HUES48 (cell line): ENCODE data around the gene NIN.

Source experiments
- H3K27ac ChIP-seq: one replicate; pipeline ENCODE4 v1.7.0; 2013; ENCODE audit warnings: low read depth, low read length, inconsistent platforms
- H3K27me3 ChIP-seq: 2 replicates; pipeline ENCODE4 v1.6.1; 2013; ENCODE audit warnings: mild to moderate bottlenecking, low read length; ENCODE audit not compliant: control insufficient read depth, insufficient read depth
- H3K36me3 ChIP-seq: 2 replicates; pipeline ENCODE4 v1.6.1; 2013; ENCODE audit warnings: low read length; ENCODE audit not compliant: control insufficient read depth, insufficient read depth
- H3K4me1 ChIP-seq: 2 replicates; pipeline ENCODE4 v1.6.1; 2013; ENCODE audit warnings: mild to moderate bottlenecking, low read length; ENCODE audit not compliant: control insufficient read depth, insufficient read depth
- H3K4me3 ChIP-seq: 2 replicates; pipeline ENCODE4 v1.5.1; 2013; ENCODE audit warnings: mild to moderate bottlenecking, low read depth, low read length
- H3K9ac ChIP-seq: 2 replicates; pipeline ENCODE4 v1.6.1; 2013; ENCODE audit warnings: mild to moderate bottlenecking, low read depth, low read length, moderate library complexity
- H3K9me3 ChIP-seq: 2 replicates; pipeline ENCODE4 v1.6.1; 2013; ENCODE audit warnings: low read length; ENCODE audit not compliant: control insufficient read depth, insufficient read depth

NIN gene

GRCh38 chr14:50830932-50831725, at the start of gene NIN:
TSS of gene NIN (minus strand) at chr14:50831162. CDS start at chr14:50822056, 9,106 bp downstream.
- H3K4me3 ChIP-seq = peak within 1 kb of the TSS; percentile 76

GRCh38 chr14:50875359-50876070, 44.6 kb upstream of the NIN start:
- H3K27ac ChIP-seq = no peak overlapping the region
- H3K36me3 ChIP-seq = no peaks in the 10 kb centered on the region
- H3K4me3 ChIP-seq = no peak overlapping the region
- peaks cover 6% of the 10 kb centered on the region; the same call in 1 of the 2 replicates for H3K4me1 ChIP-seq
- no peaks in the 10 kb centered on the region for H3K9me3 ChIP-seq
- peaks cover 31% of the 10 kb centered on the region for H3K27me3 ChIP-seq
- no peak overlapping the region for H3K9ac ChIP-seq

More at GRCh38 chr14:50830932-50831725, at the start of gene NIN:
- H3K9ac ChIP-seq = peak within 1 kb of the TSS; percentile 60; the same call in 1 of the 2 replicates
- H3K27ac ChIP-seq = peak within 1 kb of the TSS; percentile 79
- peaks cover 28% of the 10 kb centered on the region for H3K4me1 ChIP-seq
- peaks cover 81% of the 10 kb centered on the region for H3K27me3 ChIP-seq
- no peaks in the 10 kb centered on the region for H3K9me3 ChIP-seq
- no peaks in the 10 kb centered on the region for H3K36me3 ChIP-seq

- Histone ChIP-seq H3K27me3 (peaks cover 36% of the 10 kb centered on the region), H3K9me3 (no peaks in the 10 kb centered on the region), H3K27ac (no peak overlapping the region), H3K9ac (no peak overlapping the region), H3K4me3 (no peak overlapping the region), H3K4me1 (peaks cover 6% of the 10 kb centered on the region; the same call in 1 of the 2 replicates), H3K36me3 (no peaks in the 10 kb centered on the region)
Measured at GRCh38 chr14:50874757-50875156, 43.8 kb upstream of the NIN start.

GRCh38 chr14:50871914-50872732, 41.2 kb upstream of the NIN start, which contains the start of gene ABHD12B:
TSS of gene ABHD12B (plus strand) at chr14:50872053. CDS start at chr14:50872175, 122 bp downstream.
- Histone ChIP-seq H3K9ac (no peak within 1 kb of the TSS), H3K27ac (no peak within 1 kb of the TSS), H3K4me1 (peaks cover 6% of the 10 kb centered on the region; the same call in 1 of the 2 replicates), H3K27me3 (peaks cover 36% of the 10 kb centered on the region), H3K4me3 (peak within 1 kb of the TSS; percentile 55; the same call in 1 of the 2 replicates), H3K36me3 (no peaks in the 10 kb centered on the region), H3K9me3 (no peaks in the 10 kb centered on the region)

DNA sequence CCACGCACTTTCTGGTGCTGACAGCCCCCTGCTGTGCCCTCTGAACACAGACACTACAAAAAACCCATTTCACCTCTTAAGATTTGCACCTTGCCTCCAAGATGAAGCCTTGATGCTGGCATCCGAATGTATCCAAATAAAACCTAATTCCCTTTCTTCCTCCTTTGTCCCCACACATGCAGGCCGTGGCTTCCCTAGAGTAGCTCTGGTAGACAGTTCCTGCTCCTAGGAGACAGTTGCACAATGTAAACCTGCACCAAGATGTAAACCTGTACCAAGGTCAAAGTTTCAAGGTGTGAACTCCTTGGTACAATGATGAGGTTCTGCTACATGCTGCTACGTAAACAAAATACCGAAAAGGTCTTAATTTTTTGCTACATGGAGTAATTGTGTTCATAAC, 40.3 kb upstream of the NIN start:
- Histone ChIP-seq H3K4me3 (no peak overlapping the region), H3K9ac (no peak overlapping the region), H3K9me3 (no peaks in the 10 kb centered on the region), H3K4me1 (peaks cover 6% of the 10 kb centered on the region; the same call in 1 of the 2 replicates), H3K27ac (no peak overlapping the region), H3K36me3 (no peaks in the 10 kb centered on the region), H3K27me3 (peaks cover 36% of the 10 kb centered on the region)

DNA sequence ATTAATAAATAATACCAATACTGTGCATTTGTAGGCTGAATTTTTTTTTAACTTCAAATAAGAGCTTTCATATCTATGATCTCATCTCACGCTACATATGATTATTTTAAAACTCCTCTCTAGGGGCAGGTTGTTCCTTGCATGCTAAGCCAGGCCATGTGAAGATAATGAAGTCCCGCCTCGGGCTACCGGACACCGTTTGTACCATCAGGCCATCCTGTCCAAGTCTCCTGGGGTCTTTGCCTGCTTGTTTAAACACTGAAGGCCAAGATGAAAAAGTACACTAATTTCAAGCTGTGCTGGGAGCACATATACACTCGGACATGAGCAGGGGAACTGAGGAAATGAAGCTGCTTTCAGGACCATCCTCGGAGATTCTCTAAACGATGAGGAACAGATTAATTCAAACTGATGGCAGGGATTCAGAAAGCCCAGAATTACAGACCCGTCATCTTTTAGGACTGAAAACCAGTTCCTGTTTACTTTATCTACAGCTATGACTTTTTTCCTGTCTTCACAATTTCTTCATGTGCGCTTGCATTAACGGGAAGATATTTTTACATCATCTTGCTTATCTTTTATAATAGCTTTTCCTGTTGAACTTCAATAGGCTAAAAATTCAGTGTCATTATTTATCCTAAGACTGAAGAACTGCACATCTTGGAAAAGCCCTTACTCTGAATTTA, 34.6 kb upstream of the NIN start:
- Histone ChIP-seq H3K36me3 (no peaks in the 10 kb centered on the region), H3K4me1 (peaks cover 5% of the 10 kb centered on the region; the same call in 1 of the 2 replicates), H3K27ac (no peak overlapping the region), H3K9me3 (no peaks in the 10 kb centered on the region), H3K9ac (no peak overlapping the region), H3K27me3 (peaks cover 6% of the 10 kb centered on the region), H3K4me3 (no peak overlapping the region)

DNA sequence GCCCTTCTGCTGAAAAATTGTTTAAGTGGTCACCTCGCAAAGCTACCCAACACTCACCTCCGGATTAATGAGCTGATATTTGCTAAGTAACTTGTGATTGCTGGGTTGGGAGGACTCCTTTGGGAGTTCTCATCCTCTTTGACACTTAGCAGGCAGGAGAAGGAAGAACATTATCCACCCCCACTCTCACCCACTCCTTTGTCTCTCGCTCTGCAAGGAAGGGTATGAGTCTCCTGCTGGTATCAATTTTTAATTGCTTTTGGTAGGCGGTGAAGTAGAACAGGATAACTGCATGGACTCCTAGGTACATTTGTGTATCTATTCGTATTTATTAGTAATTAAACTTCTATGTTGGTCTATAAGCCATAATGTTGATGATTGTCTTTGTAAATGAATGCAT, 34.0 kb upstream of the NIN start:
- Histone ChIP-seq H3K27me3 (peaks cover under 1% of the 10 kb centered on the region), H3K9me3 (no peaks in the 10 kb centered on the region), H3K4me3 (no peak overlapping the region), H3K4me1 (peaks cover 11% of the 10 kb centered on the region), H3K9ac (no peak overlapping the region), H3K27ac (no peak overlapping the region), H3K36me3 (no peaks in the 10 kb centered on the region)

GRCh38 chr14:50864237-50864636, 33.3 kb upstream of the NIN start:
- Histone ChIP-seq H3K9ac (no peak overlapping the region), H3K4me1 (peaks cover 17% of the 10 kb centered on the region), H3K9me3 (no peaks in the 10 kb centered on the region), H3K4me3 (no peak overlapping the region), H3K27me3 (no peaks in the 10 kb centered on the region), H3K27ac (no peak overlapping the region), H3K36me3 (no peaks in the 10 kb centered on the region)

DNA sequence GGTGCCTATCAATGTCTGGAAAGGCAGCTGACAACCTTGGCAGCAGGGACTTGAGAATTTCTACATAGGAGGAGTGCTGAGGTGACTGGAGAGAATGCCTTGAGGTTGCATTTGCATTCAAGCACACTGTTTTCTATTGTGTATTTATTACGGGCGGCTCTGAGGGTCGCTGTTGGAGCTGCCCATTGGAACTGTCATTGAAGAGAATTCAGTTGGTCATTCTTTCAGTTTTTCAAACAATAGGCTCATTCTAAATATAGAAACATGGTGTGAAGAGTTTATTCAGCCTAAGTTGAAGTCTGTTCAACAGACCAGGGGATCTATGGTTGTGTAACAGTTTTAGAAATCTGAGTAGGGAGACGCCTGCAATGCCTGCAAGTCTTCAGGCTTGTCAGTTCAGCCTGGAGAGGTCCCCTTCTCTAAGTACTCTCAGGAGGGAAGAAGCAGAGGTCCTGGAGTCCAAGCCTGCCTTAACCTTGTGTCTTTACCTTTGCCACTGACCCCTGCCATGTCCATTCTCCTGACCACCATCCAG, 31.1 kb upstream of the NIN start:
- Histone ChIP-seq H3K9me3 (no peaks in the 10 kb centered on the region), H3K4me3 (no peak overlapping the region), H3K27ac (no peak overlapping the region), H3K36me3 (no peaks in the 10 kb centered on the region), H3K27me3 (no peaks in the 10 kb centered on the region), H3K9ac (no peak overlapping the region), H3K4me1 (peaks cover 17% of the 10 kb centered on the region)
